Activated gamma-delta T cell treated with Interleukin-2 at 50 U/mL for 16 hours (primary cell): ENCODE data around the gene PIGO.
A peak's percentile ranks its signal among the peaks of the same experiment; 100 is the strongest.

Experiments used
- DNase-seq: peaks from one replicate; pipeline ENCODE4 v3.0.0-alpha.2; 2020

Gene PIGO

GRCh38 chr9:35105571-35106342 lies 9.4 kb upstream of the PIGO start:
- no peak for DNase-seq

- DNase-seq, result no peak
Measured at GRCh38 chr9:35105126-35105525, 8.7 kb upstream of the PIGO start.

- DNase-seq, result no peak
Measured at GRCh38 chr9:35104586-35104985, 8.2 kb upstream of the PIGO start.

GRCh38 chr9:35103660-35104191 lies 7.3 kb upstream of the PIGO start:
- no peak for DNase-seq

- peak; percentile 92 for DNase-seq
Measured at GRCh38 chr9:35102769-35103659, 6.6 kb upstream of the PIGO start, which contains the start of gene STOML2. TSS of gene STOML2 (minus strand) at chr9:35103131. CDS start at chr9:35103094, 37 bp downstream.

- no peak for DNase-seq
Measured at GRCh38 chr9:35102465-35102768, 6.0 kb upstream of the PIGO start.

- no peak for DNase-seq
Measured at GRCh38 chr9:35097573-35097972, 1.2 kb upstream of the PIGO start.

- DNase-seq, result no peak
Measured at GRCh38 chr9:35091536-35091935, 4.9 kb downstream of the PIGO start.

GRCh38 chr9:35089434-35089833 lies 7.0 kb downstream of the PIGO start:
- no peak for DNase-seq

- no peak for DNase-seq
Measured at GRCh38 chr9:35085078-35085477, 11.3 kb downstream of the PIGO start.

GRCh38 chr9:35079426-35080341 lies 16.7 kb downstream of the PIGO start, which contains the start of gene FANCG:
TSS of gene FANCG (minus strand) at chr9:35079942. CDS start at chr9:35079524, 418 bp downstream.
- peak; percentile 73 for DNase-seq

- no peak for DNase-seq
Measured at GRCh38 chr9:35079041-35079425, 17.4 kb downstream of the PIGO start.

- no peak for DNase-seq
Measured at GRCh38 chr9:35078066-35078465, 18.3 kb downstream of the PIGO start.

- DNase-seq, result no peak
Measured at GRCh38 chr9:35076848-35077247, 19.5 kb downstream of the PIGO start.

GRCh38 chr9:35075358-35075757 lies 21.0 kb downstream of the PIGO start:
- no peak for DNase-seq

GRCh38 chr9:35074791-35075190 lies 21.6 kb downstream of the PIGO start:
- DNase-seq, result no peak

- no peak for DNase-seq
Measured at GRCh38 chr9:35074141-35074540, 22.2 kb downstream of the PIGO start.

GRCh38 chr9:35073279-35073612 lies 23.1 kb downstream of the PIGO start:
- no peak for DNase-seq

GRCh38 chr9:35072461-35073278 lies 23.7 kb downstream of the PIGO start, which contains the start of gene VCP:
TSS of gene VCP (minus strand) at chr9:35072625. CDS start at chr9:35072353, 272 bp downstream.
- peak; percentile 95 for DNase-seq

- peak; percentile 66 for DNase-seq
Measured at GRCh38 chr9:35071814-35072460, 24.5 kb downstream of the PIGO start.
